Activated T-helper 17 cell treated with anti-CD3 and anti-CD28 coated beads, Interleukin-2, amount 50 U/mL, for 72 hours (primary cell): ENCODE measurements around the gene FANCC. TPM values are rescaled to one million over a fixed set of nuclear protein-coding genes. Genes with fewer than 3 reads are reported as not detected.

Experiments used
- ATAC-seq: fragments of 150-1000 bp; cut with Tn5 transposase; replicated peaks from 2 replicates; pipeline ENCODE4 v1.10.0; 2021; ENCODE audit warnings: mild to moderate bottlenecking, moderate library complexity
- H3K27ac Mint-ChIP-seq: one replicate; pipeline ENCODE4 v1.8.0; 2022; ENCODE audit warnings: mixed read lengths
- H3K27me3 Mint-ChIP-seq: one replicate; pipeline ENCODE4 v1.8.0; 2022; ENCODE audit warnings: mixed read lengths
- H3K36me3 Mint-ChIP-seq: one replicate; pipeline ENCODE4 v1.8.0; 2022; ENCODE audit warnings: low read depth, mild to moderate bottlenecking, mixed read lengths
- H3K4me1 Mint-ChIP-seq: one replicate; pipeline ENCODE4 v1.8.0; 2022; ENCODE audit warnings: mixed read lengths
- H3K4me3 Mint-ChIP-seq: one replicate; pipeline ENCODE4 v1.8.0; 2022; ENCODE audit warnings: mild to moderate bottlenecking, mixed read lengths
- H3K9me3 Mint-ChIP-seq: one replicate; pipeline ENCODE4 v1.8.0; 2022; ENCODE audit warnings: mixed read lengths
- total RNA-seq, 2 donors: library from RNA; stranded (reverse); gene quantifications; one replicate each; pipeline ENCODE4 v1.2.3, GENCODE V29; 2022

The FANCC gene
- total RNA-seq, 2 donors from 2014 or later = 8.8 to 13.8 TPM

DNA sequence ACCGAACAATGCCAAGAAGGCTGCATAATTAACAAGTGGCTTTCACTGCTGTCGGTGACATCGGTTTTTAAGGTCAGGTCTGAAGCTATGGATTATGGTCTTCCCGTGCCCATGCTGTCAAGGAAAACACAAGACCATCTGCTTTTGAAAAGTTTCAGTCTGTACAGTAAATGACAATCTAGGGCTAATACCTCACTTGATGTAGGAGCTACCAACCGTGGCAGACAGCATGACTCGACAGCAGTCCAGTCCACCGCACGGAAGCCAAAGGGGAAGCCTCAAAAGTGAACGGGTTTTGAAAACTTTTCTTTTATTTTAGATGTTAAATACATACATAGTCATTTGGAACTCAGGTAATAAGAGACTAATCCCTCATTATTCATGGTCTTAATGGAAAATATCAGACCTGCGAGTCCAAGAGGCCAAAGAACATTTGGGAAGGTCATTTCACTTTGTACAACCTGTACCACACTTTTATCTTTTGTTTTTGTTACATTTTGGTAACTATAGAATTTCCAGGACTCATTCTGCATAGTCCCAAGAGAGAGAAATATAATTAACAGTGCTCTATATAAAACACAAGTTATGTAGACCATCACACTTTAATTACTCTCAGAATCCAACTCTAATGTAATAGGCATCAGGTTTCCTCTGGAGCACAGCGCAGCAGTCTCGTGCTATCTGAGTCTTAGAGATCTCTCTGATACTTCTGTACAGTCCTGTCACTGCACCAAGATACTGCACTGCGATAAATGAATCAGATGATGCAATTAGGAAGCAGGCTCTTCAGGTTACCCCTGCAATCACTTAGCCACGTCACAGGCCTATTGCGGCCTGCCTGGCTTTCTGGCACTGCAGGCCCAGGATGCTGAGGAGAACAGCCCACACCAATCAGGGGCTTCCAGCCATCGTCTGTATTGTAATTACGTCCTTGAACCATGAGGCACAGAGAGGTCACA, 184.9 kb downstream of the FANCC start:
- no peaks in the 10 kb centered on the region for H3K27me3 Mint-ChIP-seq
- H3K9me3 Mint-ChIP-seq = no peaks in the 10 kb centered on the region
- no peak for ATAC-seq
- no peak overlapping the region for H3K27ac Mint-ChIP-seq
- H3K36me3 Mint-ChIP-seq = no peaks in the 10 kb centered on the region
- H3K4me1 Mint-ChIP-seq = peaks cover 4% of the 10 kb centered on the region
- H3K4me3 Mint-ChIP-seq = no peak overlapping the region

DNA sequence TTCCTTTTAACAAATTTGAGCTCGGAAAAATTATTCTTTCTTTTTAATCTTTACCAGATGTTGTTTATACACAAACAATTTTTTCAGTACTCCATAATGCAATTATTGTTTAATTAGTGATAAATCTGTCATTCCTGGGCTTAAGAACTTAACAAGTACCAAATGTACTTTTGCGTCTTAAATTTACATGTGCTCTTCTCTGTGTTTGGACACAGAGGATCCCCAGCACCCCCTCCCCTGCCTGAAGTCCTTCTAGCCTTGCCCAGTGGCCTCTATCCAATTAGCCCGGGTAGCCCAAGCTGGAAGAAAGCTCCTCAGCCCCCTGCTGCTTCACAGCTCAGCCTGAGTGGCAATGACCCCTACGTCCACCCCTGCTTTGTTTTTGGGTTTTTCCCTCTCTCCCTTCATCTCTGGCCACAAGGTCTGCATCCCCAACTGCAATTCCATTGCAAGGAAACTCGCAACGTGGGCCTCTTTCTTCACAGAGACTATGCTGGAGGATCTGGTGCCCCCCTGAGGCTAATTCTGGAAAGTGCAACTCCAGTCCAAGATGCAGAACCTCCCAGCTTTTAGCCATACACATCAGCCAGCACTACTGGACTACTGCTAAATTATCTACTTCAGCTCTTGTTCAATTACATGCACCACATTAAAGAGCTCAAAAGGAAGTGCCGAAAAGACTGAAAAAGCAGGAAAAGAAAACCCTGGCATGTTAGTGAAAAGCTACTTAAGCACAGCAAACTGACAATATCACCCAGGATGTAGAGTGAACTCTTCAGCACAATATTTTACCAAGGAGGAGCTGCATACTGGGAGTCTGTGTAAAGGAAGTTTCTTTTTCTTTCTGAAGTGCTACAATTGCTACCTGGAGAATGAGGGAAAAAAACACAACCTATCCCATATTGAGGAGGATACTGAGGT, 186.2 kb downstream of the FANCC start:
- no peak overlapping the region for H3K27ac Mint-ChIP-seq
- no peaks in the 10 kb centered on the region for H3K27me3 Mint-ChIP-seq
- H3K9me3 Mint-ChIP-seq = no peaks in the 10 kb centered on the region
- no peak overlapping the region for H3K4me3 Mint-ChIP-seq
- ATAC-seq = no peak
- H3K36me3 Mint-ChIP-seq = no peaks in the 10 kb centered on the region
- no peaks in the 10 kb centered on the region for H3K4me1 Mint-ChIP-seq

DNA sequence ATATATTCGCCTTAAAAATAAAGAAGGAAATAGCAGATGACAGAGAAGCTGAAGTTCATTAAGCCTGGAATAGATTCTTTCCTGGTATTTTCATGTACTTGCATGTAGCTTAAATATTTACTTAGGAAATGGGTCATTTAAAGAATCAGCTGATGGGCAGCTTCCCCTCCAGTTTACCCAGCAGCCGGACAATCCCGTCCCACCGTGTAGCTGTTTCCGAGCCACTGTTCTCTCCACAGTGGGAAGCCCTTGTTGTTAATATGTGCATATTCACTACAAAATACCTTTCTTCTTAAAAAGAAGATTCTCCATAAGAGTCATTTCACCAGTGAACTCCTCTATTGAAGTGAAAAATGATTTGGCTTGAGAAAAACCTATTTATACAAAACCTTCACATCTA, 187.0 kb downstream of the FANCC start:
- H3K4me3 Mint-ChIP-seq = no peak overlapping the region
- no peaks in the 10 kb centered on the region for H3K9me3 Mint-ChIP-seq
- no peak overlapping the region for H3K27ac Mint-ChIP-seq
- no peak for ATAC-seq
- H3K36me3 Mint-ChIP-seq = no peaks in the 10 kb centered on the region
- H3K27me3 Mint-ChIP-seq = no peaks in the 10 kb centered on the region
- no peaks in the 10 kb centered on the region for H3K4me1 Mint-ChIP-seq

DNA sequence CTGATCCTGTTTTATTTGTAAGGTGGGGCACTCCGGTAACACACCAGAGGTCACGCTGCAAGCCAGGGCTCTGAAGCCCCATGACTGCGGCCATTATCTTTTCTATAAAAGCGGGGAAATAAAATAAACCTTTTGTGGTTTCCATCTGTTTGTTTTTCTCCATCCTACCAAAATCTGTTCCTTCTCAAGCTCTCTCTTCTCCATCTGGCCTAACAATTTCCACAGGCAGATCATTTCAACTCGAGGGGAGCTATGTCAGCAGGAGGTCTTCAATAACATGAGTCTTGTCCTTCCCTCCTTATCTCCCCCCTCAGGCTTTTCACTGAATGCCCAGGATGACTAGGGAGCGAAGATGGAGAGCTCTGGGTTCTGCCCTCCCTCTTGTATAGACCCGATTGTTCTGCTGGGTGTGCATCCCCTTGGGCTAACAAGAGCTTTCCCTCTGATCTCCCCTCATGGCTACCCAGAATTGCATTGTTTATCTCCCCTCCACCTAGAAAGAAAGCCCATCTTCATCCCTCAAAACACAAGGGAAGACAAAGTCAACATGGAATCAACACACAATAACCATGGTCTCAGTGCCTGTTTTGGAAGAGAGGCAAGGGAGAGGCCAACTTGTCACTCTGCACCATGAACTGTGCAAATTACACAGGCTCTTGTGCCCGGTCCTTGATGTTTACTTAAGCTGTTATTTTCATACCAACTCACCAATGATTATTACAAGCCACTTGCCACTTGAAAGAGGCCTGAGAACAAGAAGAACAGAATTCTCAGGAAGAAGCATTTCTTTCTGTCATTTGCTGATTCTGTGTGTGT, 187.8 kb downstream of the FANCC start:
- H3K4me1 Mint-ChIP-seq = no peaks in the 10 kb centered on the region
- no peaks in the 10 kb centered on the region for H3K27me3 Mint-ChIP-seq
- no peak for ATAC-seq
- no peak overlapping the region for H3K4me3 Mint-ChIP-seq
- H3K36me3 Mint-ChIP-seq = peaks cover 3% of the 10 kb centered on the region
- no peak overlapping the region for H3K27ac Mint-ChIP-seq
- H3K9me3 Mint-ChIP-seq = no peaks in the 10 kb centered on the region

DNA sequence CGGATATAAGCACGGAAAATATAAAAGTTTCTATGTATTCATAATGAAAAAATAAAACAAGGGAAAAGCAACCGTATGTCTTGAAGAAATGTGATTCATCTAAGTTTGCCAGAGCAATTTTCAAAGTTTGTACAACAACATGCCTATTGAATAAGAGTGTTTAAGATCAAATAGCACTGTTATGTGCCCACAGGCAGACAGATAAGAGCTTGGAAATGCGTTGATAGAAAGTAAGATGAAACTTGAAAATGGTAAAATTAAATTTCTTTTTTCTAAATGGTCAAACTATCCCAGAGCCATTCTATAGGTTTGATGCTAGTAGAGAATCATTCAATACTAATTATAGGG, 189.4 kb downstream of the FANCC start:
- no peaks in the 10 kb centered on the region for H3K9me3 Mint-ChIP-seq
- H3K27ac Mint-ChIP-seq = no peak overlapping the region
- no peak overlapping the region for H3K4me3 Mint-ChIP-seq
- H3K36me3 Mint-ChIP-seq = peaks cover 8% of the 10 kb centered on the region
- ATAC-seq = no peak
- no peaks in the 10 kb centered on the region for H3K27me3 Mint-ChIP-seq
- no peaks in the 10 kb centered on the region for H3K4me1 Mint-ChIP-seq

DNA sequence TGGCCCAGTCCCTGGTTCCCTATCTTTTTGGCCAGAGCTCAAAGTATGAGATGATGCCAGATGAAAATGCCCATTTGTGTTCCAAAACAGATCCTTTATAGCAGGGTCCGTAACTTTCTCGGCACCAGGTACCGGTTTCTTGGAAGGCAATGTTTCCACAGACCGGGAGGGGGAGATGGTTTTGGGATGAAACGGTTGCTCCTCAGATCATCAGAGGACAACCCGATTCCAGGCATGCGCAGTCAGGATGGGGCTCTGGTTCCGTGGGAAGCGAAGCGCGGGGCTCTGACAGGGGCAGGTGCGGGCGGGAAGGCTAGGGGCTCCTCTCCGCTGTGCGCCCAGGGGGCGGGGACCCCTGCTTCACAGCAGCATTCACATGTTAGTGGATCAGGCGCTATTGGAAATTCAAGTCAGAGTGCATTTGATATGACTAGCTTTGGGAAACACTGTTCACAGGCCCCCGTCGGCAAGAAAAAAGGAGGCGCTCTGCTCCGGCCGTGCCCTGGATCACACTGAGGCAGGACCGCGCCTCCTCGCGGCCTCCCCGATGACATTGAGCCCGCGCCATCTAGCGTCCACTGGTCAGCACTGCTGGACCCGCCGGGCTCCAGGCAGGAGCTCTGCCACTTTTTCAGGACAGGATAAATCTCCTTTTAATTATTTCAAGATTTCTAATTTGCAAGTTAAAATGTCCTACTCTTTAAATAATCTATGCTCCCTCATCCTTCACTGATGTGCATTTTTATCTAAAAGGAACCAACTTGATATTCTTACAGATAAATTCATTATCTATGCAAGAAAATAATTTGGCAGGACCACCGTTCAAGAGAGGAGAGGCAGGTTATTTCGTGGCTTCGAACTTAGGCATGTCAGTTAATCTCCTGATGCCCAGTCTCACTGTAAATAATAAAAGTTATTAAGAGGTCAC, 190.0 kb downstream of the FANCC start:
- no peaks in the 10 kb centered on the region for H3K4me1 Mint-ChIP-seq

DNA sequence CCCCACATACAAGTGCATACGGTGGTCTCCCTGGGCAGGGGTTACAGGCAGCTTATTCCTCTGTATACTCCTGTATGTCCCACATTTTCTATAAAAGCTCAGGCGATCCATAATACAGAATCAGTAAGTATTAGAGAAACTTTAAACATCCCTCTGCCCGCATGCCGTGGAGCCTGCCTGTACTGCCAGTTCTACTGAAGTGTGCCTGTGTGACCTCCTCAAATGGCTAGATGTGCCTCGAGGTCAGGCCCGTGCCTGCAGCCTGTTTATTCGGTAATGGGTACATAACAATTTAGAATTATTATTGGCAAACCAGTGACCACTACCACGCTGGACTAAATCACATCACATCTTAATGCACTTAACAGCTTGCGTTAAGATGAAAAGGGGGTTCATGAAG, 190.8 kb downstream of the FANCC start:
- H3K36me3 Mint-ChIP-seq = peaks cover 8% of the 10 kb centered on the region
- no peak overlapping the region for H3K27ac Mint-ChIP-seq
- no peak overlapping the region for H3K4me3 Mint-ChIP-seq
- no peak for ATAC-seq
- H3K27me3 Mint-ChIP-seq = no peaks in the 10 kb centered on the region
- no peaks in the 10 kb centered on the region for H3K4me1 Mint-ChIP-seq
- H3K9me3 Mint-ChIP-seq = no peaks in the 10 kb centered on the region

More for the DNA sequence above, 190.0 kb downstream of the FANCC start:
- Mint-ChIP-seq H3K4me3 (no peak overlapping the region), H3K36me3 (peaks cover 8% of the 10 kb centered on the region), H3K27me3 (no peaks in the 10 kb centered on the region), H3K27ac (no peak overlapping the region), H3K9me3 (no peaks in the 10 kb centered on the region)
- peak; percentile 92 for ATAC-seq

DNA sequence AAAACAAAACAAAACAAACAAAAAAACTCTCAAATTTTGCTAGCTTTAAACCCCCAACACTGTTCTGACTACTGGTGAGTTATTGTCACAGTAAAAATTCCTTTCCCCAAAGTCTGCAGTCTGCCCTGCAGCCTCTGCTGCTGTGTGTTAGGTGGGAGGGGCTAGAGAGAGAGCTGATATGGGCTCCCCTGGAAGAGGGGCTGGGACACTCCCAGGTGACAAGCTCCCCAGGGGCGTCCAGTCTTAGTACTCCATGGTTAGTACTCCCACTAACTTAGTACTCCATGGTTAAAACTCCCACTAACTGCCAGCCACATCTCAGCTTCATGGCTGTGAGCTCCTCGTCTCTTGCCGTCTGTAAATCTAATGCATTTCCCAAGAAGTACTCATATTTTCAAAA, 191.9 kb downstream of the FANCC start:
- H3K4me1 Mint-ChIP-seq = no peaks in the 10 kb centered on the region
- no peaks in the 10 kb centered on the region for H3K27me3 Mint-ChIP-seq
- H3K9me3 Mint-ChIP-seq = no peaks in the 10 kb centered on the region
- H3K4me3 Mint-ChIP-seq = no peak overlapping the region
- ATAC-seq = no peak
- peaks cover 8% of the 10 kb centered on the region for H3K36me3 Mint-ChIP-seq
- no peak overlapping the region for H3K27ac Mint-ChIP-seq

DNA sequence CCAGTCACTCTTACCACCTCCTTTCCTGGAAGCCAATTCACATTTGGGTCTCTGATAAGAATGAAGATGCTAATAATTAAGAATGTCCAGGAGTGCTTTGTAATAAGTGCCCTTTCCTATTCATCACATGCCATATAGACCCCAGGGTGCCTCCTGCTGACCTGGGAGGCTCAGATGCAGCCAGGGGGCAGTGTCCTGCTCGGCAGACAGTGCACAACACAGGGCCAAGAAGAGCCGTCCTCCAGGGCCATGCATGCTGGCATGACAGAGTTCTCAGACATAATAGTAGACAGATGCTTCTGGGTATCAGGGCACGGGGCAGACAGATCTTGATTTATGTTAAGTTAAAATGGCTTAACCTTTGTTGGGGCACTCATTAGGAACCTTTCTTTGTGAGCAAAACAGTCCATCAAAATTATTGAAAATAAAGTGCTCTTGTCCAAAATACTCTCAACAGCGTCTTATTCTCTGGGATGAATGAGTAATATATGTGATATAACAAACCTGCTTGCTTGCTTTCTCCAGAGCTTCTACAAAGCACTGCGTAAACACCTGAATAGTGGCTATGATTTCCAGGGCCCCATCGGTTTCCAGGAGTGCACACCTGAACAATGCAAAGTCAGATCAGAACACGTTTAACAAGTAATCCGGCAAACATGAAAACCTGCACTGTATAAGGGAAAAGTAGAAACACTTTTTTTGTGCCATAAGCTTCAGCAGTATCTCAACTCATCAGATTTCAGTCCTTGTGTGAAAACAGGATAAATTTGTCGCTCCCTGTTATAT, 192.7 kb downstream of the FANCC start:
- no peak for ATAC-seq
- Mint-ChIP-seq H3K27me3 (no peaks in the 10 kb centered on the region), H3K4me3 (no peak overlapping the region), H3K36me3 (peaks cover 8% of the 10 kb centered on the region), H3K9me3 (no peaks in the 10 kb centered on the region), H3K27ac (no peak overlapping the region), H3K4me1 (no peaks in the 10 kb centered on the region)

DNA sequence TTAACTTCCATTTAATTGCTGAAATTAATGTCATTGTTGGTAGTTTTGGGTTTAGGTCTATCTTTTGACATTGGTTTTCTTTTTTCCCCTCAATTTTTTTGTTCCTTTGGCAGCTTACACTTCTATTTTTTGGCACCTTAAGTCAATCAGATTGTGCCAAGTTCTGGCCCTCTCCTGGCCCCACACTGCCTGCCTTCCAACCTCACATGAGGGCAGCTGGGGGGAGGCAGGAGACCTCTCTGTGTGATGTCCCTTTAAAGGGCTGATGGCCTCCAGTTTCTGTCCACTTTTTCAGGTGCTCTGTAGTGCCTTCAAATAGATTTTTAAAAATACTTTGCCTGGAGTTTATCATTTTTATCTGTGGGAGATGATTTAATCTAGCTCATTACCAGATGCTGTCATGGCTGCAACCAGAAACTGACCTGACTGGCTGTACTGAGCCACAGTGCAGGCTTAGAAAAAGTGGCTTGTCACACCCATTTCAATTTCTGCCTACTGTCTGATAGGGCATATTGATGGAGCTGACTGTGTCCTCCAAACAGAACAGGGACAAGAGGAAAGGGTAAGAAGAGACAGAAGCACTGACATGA, 196.6 kb downstream of the FANCC start:
- Mint-ChIP-seq H3K36me3 (peaks cover 8% of the 10 kb centered on the region), H3K27ac (no peak overlapping the region), H3K9me3 (no peaks in the 10 kb centered on the region), H3K4me3 (no peak overlapping the region), H3K27me3 (no peaks in the 10 kb centered on the region), H3K4me1 (peaks cover 4% of the 10 kb centered on the region)
- ATAC-seq = no peak

DNA sequence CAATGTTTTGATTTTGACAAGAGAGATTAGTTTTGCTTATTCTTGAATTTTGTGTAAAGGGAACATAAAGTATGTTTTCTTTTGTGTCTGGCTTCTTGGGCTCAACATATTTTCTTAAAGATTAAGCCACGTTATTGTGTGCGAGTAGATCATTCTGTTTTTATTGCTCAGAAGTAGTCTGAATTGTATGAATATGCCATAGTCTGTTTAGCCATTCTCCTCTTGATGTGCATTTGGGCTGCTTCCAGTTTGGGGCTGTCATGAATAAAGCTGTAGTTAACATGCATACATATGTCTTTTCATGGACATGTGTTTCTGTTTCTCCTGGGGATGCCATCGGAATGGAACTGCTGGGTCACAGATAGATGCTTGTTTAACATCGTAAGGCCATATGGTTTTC, 198.9 kb downstream of the FANCC start:
- Mint-ChIP-seq H3K27ac (no peak overlapping the region), H3K36me3 (no peaks in the 10 kb centered on the region), H3K27me3 (no peaks in the 10 kb centered on the region), H3K4me3 (no peak overlapping the region), H3K9me3 (no peaks in the 10 kb centered on the region), H3K4me1 (peaks cover 4% of the 10 kb centered on the region)
- no peak for ATAC-seq

DNA sequence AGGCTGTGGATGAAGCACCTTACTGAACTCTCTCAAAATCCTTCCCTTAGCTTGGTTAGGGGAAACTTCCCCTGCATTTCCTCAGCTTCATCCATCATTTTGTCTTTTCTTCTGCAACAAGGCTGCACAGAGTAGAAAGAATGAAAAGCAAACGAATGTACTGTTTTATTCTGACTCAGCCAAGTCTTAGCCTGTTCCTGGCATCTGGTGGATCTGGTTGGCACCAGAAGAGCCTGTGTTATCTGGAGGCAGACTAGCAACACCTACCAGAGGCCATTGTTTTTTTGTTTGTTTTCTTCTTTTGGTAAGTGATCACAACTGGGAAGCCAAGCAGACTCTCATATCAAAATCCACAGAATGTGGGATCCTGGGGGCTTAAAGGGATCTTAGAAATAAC, 200.7 kb downstream of the FANCC start:
- no peak for ATAC-seq

More for the DNA sequence above, 200.7 kb downstream of the FANCC start:
- no peaks in the 10 kb centered on the region for H3K36me3 Mint-ChIP-seq
- no peaks in the 10 kb centered on the region for H3K9me3 Mint-ChIP-seq
- no peaks in the 10 kb centered on the region for H3K27me3 Mint-ChIP-seq
- H3K4me1 Mint-ChIP-seq = peaks cover 4% of the 10 kb centered on the region
- H3K27ac Mint-ChIP-seq = no peak overlapping the region
- H3K4me3 Mint-ChIP-seq = no peak overlapping the region
